Keratinocyte (primary cell): Measurements from ENCODE around the gene WNT9A. TPM values are rescaled to one million over a fixed set of nuclear protein-coding genes. Genes with fewer than 3 reads are reported as not detected.

ENCODE experiments used
- DNase-seq: peaks from one replicate; pipeline ENCODE4 v3.0.0-alpha.2; 2011; ENCODE audit warnings: low read depth, missing footprints, low spot score
- FAIRE-seq: peaks from 2 replicates; lab custom pipeline; 2011; peaks lifted over from hg19 to GRCh38; lab: Jason Lieb, UNC
- H2AFZ ChIP-seq: 2 replicates; pipeline ENCODE4 v1.6.0; 2012; ENCODE audit warnings: low read length, control low read depth, inconsistent platforms; ENCODE audit not compliant: control insufficient read depth
- H3K27ac ChIP-seq: 2 replicates; pipeline ENCODE4 v1.5.1; 2011; ENCODE audit warnings: low read length; ENCODE audit not compliant: control insufficient read depth, insufficient read depth
- H3K27me3 ChIP-seq: 3 replicates; pipeline ENCODE4 v1.6.0; 2011; ENCODE audit warnings: low read length; ENCODE audit not compliant: control insufficient read depth, insufficient read depth; ENCODE audit errors: extremely low read depth
- H3K36me3 ChIP-seq, 2 experiments: 2 replicates in 1 of 2; 3 replicates in 1 of 2; pipeline ENCODE4 v1.5.1; 2011; ENCODE audit warnings: low read length in 2 of 2, mild to moderate bottlenecking in 1 of 2; ENCODE audit not compliant: control insufficient read depth in 2 of 2, insufficient read depth in 2 of 2; ENCODE audit errors: extremely low read depth in 1 of 2
- H3K4me1 ChIP-seq: 3 replicates; pipeline ENCODE4 v1.5.1; 2011; ENCODE audit warnings: low read length; ENCODE audit not compliant: control insufficient read depth, insufficient read depth; ENCODE audit errors: extremely low read depth
- H3K4me2 ChIP-seq: 3 replicates; pipeline ENCODE4 v1.6.0; 2011; ENCODE audit warnings: low read depth, low read length; ENCODE audit not compliant: control insufficient read depth, insufficient read depth; ENCODE audit errors: extremely low read depth
- H3K4me3 ChIP-seq, 3 experiments: fragments of 200-600 bp in 1 of 3; sonication (generic) in 1 of 3; 2 replicates in 2 of 3; 3 replicates in 1 of 3; pipeline ENCODE4 v1.5.1; 2011 to 2016; ENCODE audit warnings: low read length in 3 of 3, mild to moderate bottlenecking in 3 of 3, control low read depth in 2 of 3, inconsistent platforms in 1 of 3, low read depth in 1 of 3, mixed read lengths in 1 of 3, mixed run types in 1 of 3, moderate library complexity in 1 of 3; ENCODE audit not compliant: control insufficient read depth in 2 of 3, insufficient read depth in 2 of 3; ENCODE audit errors: extremely low read depth in 1 of 3
- H3K79me2 ChIP-seq: 2 replicates; pipeline ENCODE4 v1.6.0; 2012; ENCODE audit warnings: low read length; ENCODE audit not compliant: control insufficient read depth, insufficient read depth
- H3K9ac ChIP-seq: 3 replicates; pipeline ENCODE4 v1.6.0; 2011; ENCODE audit warnings: low read length; ENCODE audit not compliant: control insufficient read depth, insufficient read depth; ENCODE audit errors: extremely low read depth
- H3K9me1 ChIP-seq: 3 replicates; pipeline ENCODE4 v1.6.0; 2011; ENCODE audit warnings: low read length; ENCODE audit not compliant: control insufficient read depth, insufficient read depth; ENCODE audit errors: extremely low read depth
- H3K9me3 ChIP-seq: 2 replicates; pipeline ENCODE4 v1.5.1; 2012; ENCODE audit warnings: low read depth, low read length; ENCODE audit not compliant: control insufficient read depth
- H4K20me1 ChIP-seq: 3 replicates; pipeline ENCODE4 v1.6.0; 2011; ENCODE audit warnings: low read length; ENCODE audit not compliant: control insufficient read depth, insufficient read depth; ENCODE audit errors: extremely low read depth
- CTCF ChIP-seq, 3 experiments: IDR thresholded peaks in 1 of 3; conservative IDR thresholded peaks in 1 of 3; optimal IDR thresholded peaks in 1 of 3; 2 replicates in 2 of 3; 3 replicates in 1 of 3; pipeline versions ENCODE3 to v1.5.1; 2011; ENCODE audit warnings: low read length in 3 of 3, mild to moderate bottlenecking in 3 of 3, moderate library complexity in 2 of 3, control low read depth in 1 of 3, inconsistent platforms in 1 of 3; ENCODE audit not compliant: insufficient read depth in 2 of 3; ENCODE audit errors: extremely low read depth in 1 of 3
- EZH2 ChIP-seq: IDR thresholded peaks from one replicate; pipeline ENCODE4 v1.6.1; 2012; ENCODE audit warnings: inconsistent platforms, mild to moderate bottlenecking, low read length, moderate library complexity
- dilution Hi-C: fragments of 300-500 bp; cut with MboI; formaldehyde crosslinking; loops from one replicate; pipeline ENCODE4 v1.7.0; 2020; ENCODE audit warnings: low sequenced_read_pairs; ENCODE audit not compliant: extremely low pct_ligation_motif_present
- polyA plus RNA-seq, 5 experiments: library from polyadenylated mRNA; depleted of rRNA in 3 of 5; stranded (reverse) in 3 of 5; stranded (forward) in 1 of 5; unstranded in 1 of 5; fragments of >200 nt; gene quantifications; 1 replicate in 1 of 5; 2 replicates in 3 of 5; 3 replicates in 1 of 5; pipeline versions ENCODE4 v1.2.1 to v1.2.3, GENCODE V29; 2011 to 2012; ENCODE audit warnings: missing spikeins in 2 of 5, low read depth in 1 of 5, low replicate concordance in 1 of 5

The WNT9A gene
- polyA plus RNA-seq, 1 donor (not counting 4 experiments of a cell fraction or from before 2014, with no cell fraction given), result 1.7 TPM

GRCh38 chr1:227952374-227953021 is 4.8 kb upstream of the WNT9A start:
- Histone ChIP-seq H3K4me1 (peaks cover 4% of the 10 kb centered on the region), H3K79me2 (no peaks in the 10 kb centered on the region), H3K36me3 (no peaks in the 10 kb centered on the region), H3K4me3 (no peak overlapping the region), H2AFZ (no peak overlapping the region), H3K9me3 (no peaks in the 10 kb centered on the region), H3K27ac (no peak overlapping the region), H3K27me3 (peaks cover 29% of the 10 kb centered on the region), H4K20me1 (no peaks in the 10 kb centered on the region), H3K9ac (no peak overlapping the region), H3K4me2 (no peak overlapping the region), H3K9me1 (no peaks in the 10 kb centered on the region)
- DNase-seq (no peak), FAIRE-seq (no peak)
- TF ChIP-seq CTCF (optimal IDR thresholded peaks at IDR 0.05 in 1 of 3, IDR thresholded peaks at IDR 0.05 in 1 of 3, conservative IDR thresholded peaks at IDR 0.05 in 1 of 3; ENCODE audit: extremely low read depth in 1 of 3, insufficient read depth in 2 of 3, low read length in 3 of 3), result no peak
- no peak for TF ChIP-seq EZH2
- dilution Hi-C loops, result no loop called here

DNA sequence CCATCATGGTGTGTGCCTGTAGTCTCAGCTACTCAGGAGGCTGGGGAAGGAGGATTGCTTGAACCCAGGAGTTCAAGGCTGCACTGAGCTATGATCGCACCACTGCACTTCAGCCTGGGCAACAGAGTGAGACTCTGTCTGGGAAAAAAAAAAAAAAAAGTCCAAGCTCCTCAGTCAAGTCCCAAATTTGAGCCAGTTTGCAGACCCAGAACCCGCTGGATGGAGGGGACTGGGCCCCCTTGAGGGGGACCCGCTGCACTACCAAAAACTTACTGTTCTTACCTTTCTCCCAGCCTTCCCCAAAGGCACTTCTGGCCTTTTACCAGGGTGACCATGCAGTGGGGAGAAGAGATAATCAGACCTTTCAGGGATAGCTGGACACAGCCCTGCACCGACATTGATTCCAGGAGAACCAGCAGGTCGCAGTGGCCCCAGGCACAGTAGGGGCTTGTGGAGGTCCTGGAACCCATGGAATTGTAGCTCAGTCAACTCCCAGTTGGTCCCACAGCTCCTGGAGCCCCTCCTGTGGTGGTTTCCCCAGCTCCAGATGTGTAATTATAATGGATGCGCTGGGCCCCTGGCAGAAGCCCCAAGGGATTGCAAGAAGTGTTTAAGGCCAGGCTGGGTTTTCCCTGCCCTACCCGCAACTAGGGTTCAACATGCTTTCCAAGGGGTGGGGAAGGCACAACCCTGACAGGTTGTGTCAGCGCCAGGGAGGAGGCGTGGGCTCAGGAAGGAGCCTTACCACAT is 4.1 kb upstream of the WNT9A start:
- no peak overlapping the region for H3K27ac ChIP-seq
- dilution Hi-C loops, result no loop called here
- H3K27me3 ChIP-seq, result peaks cover 29% of the 10 kb centered on the region
- no peak overlapping the region for H3K4me3 ChIP-seq
- H3K9me3 ChIP-seq, result no peaks in the 10 kb centered on the region
- no peaks in the 10 kb centered on the region for H3K79me2 ChIP-seq
- H3K36me3 ChIP-seq, result no peaks in the 10 kb centered on the region
- no peaks in the 10 kb centered on the region for H3K9me1 ChIP-seq
- H2AFZ ChIP-seq, result no peak overlapping the region
- peaks cover 9% of the 10 kb centered on the region for H3K4me1 ChIP-seq
- H3K9ac ChIP-seq, result no peak overlapping the region
- no peaks in the 10 kb centered on the region for H4K20me1 ChIP-seq
- TF ChIP-seq EZH2 (no peak), CTCF (optimal IDR thresholded peaks at IDR 0.05 in 1 of 3, IDR thresholded peaks at IDR 0.05 in 1 of 3, conservative IDR thresholded peaks at IDR 0.05 in 1 of 3; ENCODE audit: extremely low read depth in 1 of 3, insufficient read depth in 2 of 3, low read length in 3 of 3) (no peak)
- no peak for FAIRE-seq
- no peak overlapping the region for H3K4me2 ChIP-seq
- DNase-seq, result no peak
